SK-N-SH treated with all-trans-retinoic acid at 6 μM for 48 hours (cell line): Measurements from ENCODE around the gene CSH1.
"Not testable (repeated sequence)": the region's sequence is repeated elsewhere in the genome, so short reads cannot be mapped to it uniquely, and the experiment has no call there.

ENCODE experiments used
- OSR1 ChIP-seq: fragments of 250-450 bp; sonication (Bioruptor Pico); IDR thresholded peaks from 2 replicates; pipeline ENCODE4 v1.8.0; 2022; ENCODE audit warnings: moderate library complexity, mild to moderate bottlenecking, inconsistent platforms
- PPARA ChIP-seq: fragments of 250-450 bp; sonication (Bioruptor Pico); IDR thresholded peaks from 2 replicates; pipeline ENCODE4 v1.5.0; 2020; ENCODE audit warnings: mild to moderate bottlenecking, borderline replicate concordance
- RARB ChIP-seq: fragments of 250-450 bp; sonication (Bioruptor Pico); IDR thresholded peaks from 2 replicates; pipeline ENCODE4 v1.8.0; 2021; ENCODE audit warnings: mild to moderate bottlenecking, moderate library complexity
- TCF4 ChIP-seq: fragments of 250-450 bp; sonication (Bioruptor Pico); IDR thresholded peaks from 2 replicates; pipeline ENCODE4 v1.8.0; 2021; ENCODE audit warnings: mild to moderate bottlenecking, moderate library complexity, borderline replicate concordance
- ZFP3 ChIP-seq: fragments of 250-450 bp; sonication (Bioruptor Pico); IDR thresholded peaks from 2 replicates; pipeline ENCODE4 v1.5.0; 2020; ENCODE audit warnings: mild to moderate bottlenecking, moderate library complexity
- ZFP30 ChIP-seq: fragments of 450-650 bp; formaldehyde crosslinking; IDR thresholded peaks from 2 replicates; pipeline ENCODE4 v1.5.0; 2022; ENCODE audit warnings: mild to moderate bottlenecking, moderate library complexity
- ZNF565 ChIP-seq: fragments of 450-650 bp; formaldehyde crosslinking; conservative IDR thresholded peaks from 2 replicates; pipeline ENCODE4 v1.5.0; 2020; ENCODE audit warnings: low read depth, mild to moderate bottlenecking, moderate library complexity
- ZNF70 ChIP-seq: fragments of 450-650 bp; formaldehyde crosslinking; IDR thresholded peaks from 2 replicates; pipeline ENCODE4 v1.5.0; 2020; ENCODE audit warnings: mild to moderate bottlenecking, moderate library complexity
- TF ChIP-seq, protein P1 (sequence below): fragments of 250-450 bp; sonication (Bioruptor Pico); IDR thresholded peaks from 2 replicates; pipeline ENCODE4 v1.5.1; 2020; ENCODE audit warnings: low read depth, mild to moderate bottlenecking, moderate library complexity
- TF ChIP-seq, protein P2 (sequence below): fragments of 250-450 bp; sonication (Bioruptor Pico); IDR thresholded peaks from 2 replicates; pipeline ENCODE4 v1.8.0; 2021; ENCODE audit warnings: low read depth, mild to moderate bottlenecking, moderate library complexity, borderline replicate concordance

DNA sequence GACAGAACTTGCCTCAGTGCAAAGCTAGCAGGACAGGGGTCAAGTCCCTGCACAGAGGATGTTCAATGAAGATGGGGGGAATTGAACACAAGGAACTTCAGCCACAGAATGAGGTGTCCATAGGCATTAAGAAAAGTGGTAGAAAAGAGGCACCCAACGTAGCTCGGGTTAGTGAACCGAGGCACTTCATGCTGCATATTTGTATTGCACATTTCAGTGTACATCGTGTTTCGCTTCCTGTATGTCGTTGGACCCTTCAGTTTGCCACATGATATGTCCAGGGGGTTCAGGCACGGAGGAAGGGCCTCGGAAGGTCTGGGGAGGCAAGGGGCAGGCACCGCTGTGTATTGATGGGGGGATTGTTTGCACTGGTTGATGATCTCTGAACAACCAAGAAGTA, 18.0 kb downstream of the CSH1 start:
- not testable (repeated sequence) for TF ChIP-seq ZNF70, ZFP30, ZFP3, RARB, OSR1, ZNF565, PPARA, TCF4 (CRISPR knock-in tag)
- TF ChIP-seq, protein P1, sequence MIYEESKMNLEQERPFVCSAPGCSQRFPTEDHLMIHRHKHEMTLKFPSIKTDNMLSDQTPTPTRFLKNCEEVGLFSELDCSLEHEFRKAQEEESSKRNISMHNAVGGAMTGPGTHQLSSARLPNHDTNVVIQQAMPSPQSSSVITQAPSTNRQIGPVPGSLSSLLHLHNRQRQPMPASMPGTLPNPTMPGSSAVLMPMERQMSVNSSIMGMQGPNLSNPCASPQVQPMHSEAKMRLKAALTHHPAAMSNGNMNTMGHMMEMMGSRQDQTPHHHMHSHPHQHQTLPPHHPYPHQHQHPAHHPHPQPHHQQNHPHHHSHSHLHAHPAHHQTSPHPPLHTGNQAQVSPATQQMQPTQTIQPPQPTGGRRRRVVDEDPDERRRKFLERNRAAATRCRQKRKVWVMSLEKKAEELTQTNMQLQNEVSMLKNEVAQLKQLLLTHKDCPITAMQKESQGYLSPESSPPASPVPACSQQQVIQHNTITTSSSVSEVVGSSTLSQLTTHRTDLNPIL (CRISPR knock-in tag): not testable (repeated sequence)
- TF ChIP-seq, protein P2, sequence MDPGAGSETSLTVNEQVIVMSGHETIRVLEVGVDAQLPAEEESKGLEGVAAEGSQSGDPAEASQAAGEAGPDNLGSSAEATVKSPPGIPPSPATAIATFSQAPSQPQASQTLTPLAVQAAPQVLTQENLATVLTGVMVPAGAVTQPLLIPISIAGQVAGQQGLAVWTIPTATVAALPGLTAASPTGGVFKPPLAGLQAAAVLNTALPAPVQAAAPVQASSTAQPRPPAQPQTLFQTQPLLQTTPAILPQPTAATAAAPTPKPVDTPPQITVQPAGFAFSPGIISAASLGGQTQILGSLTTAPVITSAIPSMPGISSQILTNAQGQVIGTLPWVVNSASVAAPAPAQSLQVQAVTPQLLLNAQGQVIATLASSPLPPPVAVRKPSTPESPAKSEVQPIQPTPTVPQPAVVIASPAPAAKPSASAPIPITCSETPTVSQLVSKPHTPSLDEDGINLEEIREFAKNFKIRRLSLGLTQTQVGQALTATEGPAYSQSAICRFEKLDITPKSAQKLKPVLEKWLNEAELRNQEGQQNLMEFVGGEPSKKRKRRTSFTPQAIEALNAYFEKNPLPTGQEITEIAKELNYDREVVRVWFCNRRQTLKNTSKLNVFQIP (CRISPR knock-in tag): not testable (repeated sequence)
